HepG2 (cell line): ENCODE data around the gene RALY. TPM values are rescaled to one million over a fixed set of nuclear protein-coding genes. Genes with fewer than 3 reads are reported as not detected.
A peak's percentile ranks its signal among the peaks of the same experiment; 100 is the strongest.

Source experiments
- ATAC-seq: fragments of 200-7000 bp; cut with Tn5 transposase; 3 replicates; pipeline ENCODE4 v1.9.1; 2020; ENCODE audit warnings: mild to moderate bottlenecking, moderate library complexity
- BruUV-seq: library from RNA; stranded (reverse); fragments of 400-500 nt; replicated peaks from 2 replicates; lab custom pipeline; 2021; lab: Mats Ljungman, UMichigan
- CTCF ChIA-PET: fragments of 300-600 bp; formaldehyde crosslinking; extraction: SDS; loops from one replicate; lab custom pipeline; 2021; ENCODE audit warnings: low total read pairs, inconsistent platforms, low intra/inter-chr PET ratio; lab: Yijun Ruan, JAX
- POLR2A ChIA-PET: fragments of 350-600 bp; sonication (Branson Sonifier 250); formaldehyde crosslinking; loops from one replicate; lab custom pipeline; 2020; ENCODE audit warnings: antibody characterized with exemption, inconsistent platforms; lab: Yijun Ruan, JAX
- DNase-seq: peaks from one replicate; pipeline ENCODE4 v3.0.0-alpha.2; 2015; ENCODE audit warnings: low spot score
- FAIRE-seq: peaks from 3 replicates; lab custom pipeline; 2011; peaks lifted over from hg19 to GRCh38; lab: Jason Lieb, UNC
- H2AFZ ChIP-seq: one replicate; pipeline ENCODE4 v1.6.1; 2011; ENCODE audit warnings: low read length, inconsistent platforms
- H3K27ac ChIP-seq: fragments of 300-600 bp; 3 replicates; pipeline ENCODE4 v1.8.0; 2011; ENCODE audit warnings: mixed run types, mild to moderate bottlenecking, mixed read lengths, low read length, inconsistent platforms; ENCODE audit not compliant: insufficient read depth; ENCODE audit errors: extremely low read length
- H3K27me3 ChIP-seq, 2 experiments: fragments of 200-600 bp in 1 of 2; 2 replicates in 1 of 2; 3 replicates in 1 of 2; pipeline versions ENCODE4 v1.6.0 to v1.8.0; 2011; ENCODE audit warnings: low read length in 2 of 2, mild to moderate bottlenecking in 2 of 2, moderate library complexity in 2 of 2, inconsistent platforms in 1 of 2; ENCODE audit not compliant: insufficient read depth in 2 of 2, control insufficient read depth in 1 of 2
- H3K36me3 ChIP-seq, 2 experiments: fragments of 200-600 bp in 1 of 2; replicated peaks in 1 of 2; 2 replicates in 1 of 2; 3 replicates in 1 of 2; pipeline versions ENCODE4 v1.5.1 to v1.8.0; 2011; ENCODE audit warnings: low read length in 2 of 2, inconsistent platforms in 1 of 2; ENCODE audit not compliant: insufficient read depth in 2 of 2, control insufficient read depth in 1 of 2
- H3K4me1 ChIP-seq: 2 replicates; pipeline ENCODE4 v1.5.1; 2012; ENCODE audit warnings: low read length, inconsistent platforms; ENCODE audit not compliant: insufficient read depth
- H3K4me2 ChIP-seq: 2 replicates; pipeline ENCODE4 v1.6.0; 2011; ENCODE audit warnings: low read depth, low read length, inconsistent platforms
- H3K4me3 ChIP-seq, 3 experiments: fragments of 200-600 bp in 1 of 3; sonication (generic), shearing (Covaris generic) in 1 of 3; replicated peaks in 1 of 3; 2 replicates each; pipeline ENCODE4 v1.5.1; 2011 to 2016; ENCODE audit warnings: low read length in 3 of 3, inconsistent platforms in 2 of 3, low read depth in 2 of 3, mild to moderate bottlenecking in 2 of 3, control low read depth in 1 of 3, mixed read lengths in 1 of 3; ENCODE audit not compliant: insufficient read depth in 1 of 3
- H3K79me2 ChIP-seq: one replicate; pipeline ENCODE4 v1.6.1; 2011; ENCODE audit warnings: low read length, inconsistent platforms; ENCODE audit not compliant: insufficient read depth
- H3K9ac ChIP-seq: 2 replicates; pipeline ENCODE4 v1.6.0; 2011; ENCODE audit warnings: mild to moderate bottlenecking, low read depth, low read length, inconsistent platforms; ENCODE audit not compliant: insufficient read depth
- H3K9me3 ChIP-seq: 2 replicates; pipeline ENCODE4 v1.5.1; 2012; ENCODE audit warnings: mild to moderate bottlenecking, low read length
- H4K20me1 ChIP-seq: 2 replicates; pipeline ENCODE4 v1.6.0; 2011; ENCODE audit warnings: inconsistent platforms, mild to moderate bottlenecking, low read length, moderate library complexity; ENCODE audit not compliant: insufficient read depth
- CEBPB ChIP-seq: IDR thresholded peaks from 2 replicates; pipeline ENCODE4 v1.6.1; 2011; ENCODE audit warnings: low read depth, low read length, improper control_type of control experiment, borderline replicate concordance
- CEBPG ChIP-seq: IDR thresholded peaks from 2 replicates; pipeline ENCODE4 v1.6.1; 2016
- CERS6 ChIP-seq: sonication (generic); formaldehyde crosslinking; IDR thresholded peaks from 2 replicates; pipeline ENCODE4 v1.5.0; 2020; ENCODE audit warnings: missing genetic modification reagents
- GPBP1L1 ChIP-seq: sonication (generic); formaldehyde crosslinking; IDR thresholded peaks from 2 replicates; pipeline ENCODE4 v1.5.0; 2020; ENCODE audit warnings: mild to moderate bottlenecking, missing genetic modification reagents
- MIER3 ChIP-seq: IDR thresholded peaks from 2 replicates; pipeline ENCODE4 v1.6.1; 2016; ENCODE audit warnings: missing compliant biosample characterization, borderline replicate concordance
- RBM22 ChIP-seq: fragments of 200-400 bp; formaldehyde crosslinking; optimal IDR thresholded peaks from 2 replicates; pipeline ENCODE3; 2017; ENCODE audit warnings: mild to moderate bottlenecking, low read length, moderate library complexity
- RFXAP ChIP-seq: sonication (generic); formaldehyde crosslinking; IDR thresholded peaks from 2 replicates; pipeline ENCODE4 v1.4.0; 2020; ENCODE audit warnings: missing genetic modification reagents, borderline replicate concordance
- TMF1 ChIP-seq: sonication (generic); formaldehyde crosslinking; IDR thresholded peaks from 2 replicates; pipeline ENCODE4 v1.8.1; 2022; ENCODE audit warnings: low read depth, missing genetic modification reagents
- ZFAT ChIP-seq: sonication (generic); formaldehyde crosslinking; conservative IDR thresholded peaks from 2 replicates; pipeline ENCODE4 v1.8.1; 2023; ENCODE audit warnings: missing genetic modification reagents, inconsistent platforms
- ZNF547 ChIP-seq: sonication (generic); formaldehyde crosslinking; IDR thresholded peaks from 2 replicates; pipeline ENCODE4 v1.5.1; 2020; ENCODE audit warnings: mild to moderate bottlenecking, missing genetic modification reagents
- ZSCAN20 ChIP-seq: sonication (generic); formaldehyde crosslinking; IDR thresholded peaks from 2 replicates; pipeline ENCODE4 v1.4.0; 2020; ENCODE audit warnings: missing genetic modification reagents, mild to moderate bottlenecking, borderline replicate concordance
- WGBS: methylation state at CpG from one replicate; pipeline ENCODE4 v1.1.6; 2017; ENCODE audit warnings: low lambda C conversion rate; 5-methylcytosine and 5-hydroxymethylcytosine counted together
- in situ Hi-C: cut with HindIII; loops from 2 replicates; pipeline ENCODE4 v1.10.0; 2017; ENCODE audit warnings: low pct_unique_long_range_greater_than_20kb; ENCODE audit not compliant: extremely low pct_ligation_motif_present
- intact Hi-C: fragments of 100-400 bp; cut with micrococcal nuclease; formaldehyde crosslinking; loops from one replicate; pipeline ENCODE4 v1.10.0; 2022; ENCODE audit not compliant: unreplicated experiment
- polyA plus RNA-seq, 8 experiments: library from polyadenylated mRNA; depleted of rRNA in 3 of 8; stranded (reverse) in 7 of 8; unstranded in 1 of 8; fragments of >200 nt; fragmentation: Illumina TruSeq in 4 of 8; extraction: Trizol in 4 of 8; gene quantifications; 2 replicates each; pipeline versions ENCODE4 v1.2.1 to v1.2.3, GENCODE V29; 2011 to 2016; ENCODE audit warnings: low read depth in 4 of 8, missing spikeins in 1 of 8, mixed read lengths in 1 of 8; ENCODE audit not compliant: insufficient read depth in 1 of 8
- total RNA-seq, 5 experiments: library from RNA; depleted of rRNA; stranded (reverse); fragments of >200 nt; fragmentation: Illumina TruSeq; extraction: Trizol; gene quantifications; 2 replicates each; pipeline ENCODE4 v1.2.3, GENCODE V29; 2016; ENCODE audit warnings: low read depth in 1 of 5

The RALY gene
- total and polyA plus RNA-seq, 2 of the 13 experiments (the other 11 are each of a cell fraction or from before 2014, with no cell fraction given), result 178 to 186 TPM

- WGBS, result 97% methylated on average over 1 of the region's 1 CpG
- intact Hi-C loops (no loop called here), in situ Hi-C loops (no loop called here)
- no peak for DNase-seq
- ATAC-seq, result no peak
- H3K27me3 ChIP-seq, result no peaks in the 10 kb centered on the region
- ChIA-PET CTCF (no interaction called here), POLR2A (interaction anchor here (1.7 kb wide), 1 partner anchor 37 kb away, joined by 6 read pairs; the partner anchor contains the start of gene RALY)
- FAIRE-seq, result no peak
- H4K20me1 ChIP-seq, result peaks cover 30% of the 10 kb centered on the region
- no peak overlapping the region for H2AFZ ChIP-seq
- TF ChIP-seq MIER3 (CRISPR knock-in tag), result no peak
- peak; percentile 75 for TF ChIP-seq CEBPB
- TF ChIP-seq ZFAT (CRISPR knock-in tag), result no peak
- TF ChIP-seq GPBP1L1 (CRISPR knock-in tag), result no peak
- peaks cover 7% of the 10 kb centered on the region for H3K4me1 ChIP-seq
- H3K9ac ChIP-seq, result no peak overlapping the region
- H3K79me2 ChIP-seq, result peaks cover 80% of the 10 kb centered on the region
- H3K27ac ChIP-seq, result no peak overlapping the region
- no peak overlapping the region for H3K4me3 ChIP-seq
- peaks cover 25 to 41% of the 10 kb centered on the region in 2 experiments for H3K36me3 ChIP-seq
- no peak overlapping the region for H3K4me2 ChIP-seq
- BruUV-seq, result no TSS peak
- H3K9me3 ChIP-seq, result no peaks in the 10 kb centered on the region
Measured at GRCh38 chr20:34030456-34030855, 36.7 kb downstream of the RALY start.

- TF ChIP-seq TMF1 (CRISPR knock-in tag) (0 out of 2 replicates have a peak, but pooled peaks have one; percentile 28), ZNF547 (CRISPR knock-in tag) (no peak), RBM22 (peak; percentile 62), CERS6 (CRISPR knock-in tag) (no peak), ZSCAN20 (CRISPR knock-in tag) (no peak), CEBPG (CRISPR knock-in tag) (no peak), RFXAP (CRISPR knock-in tag) (0 out of 2 replicates have a peak, but pooled peaks have one; percentile 35)
- TF ChIP-seq, all 625 proteins: peak for 3
- no peak overlapping the region for H3K27ac ChIP-seq
- peaks cover 29% of the 10 kb centered on the region for H3K4me1 ChIP-seq
- no peak overlapping the region for H3K4me3 ChIP-seq
- peaks cover 26% of the 10 kb centered on the region for H4K20me1 ChIP-seq
- peaks cover 23 to 50% of the 10 kb centered on the region in 2 experiments for H3K36me3 ChIP-seq
- no TSS peak for BruUV-seq
- H2AFZ ChIP-seq, result no peak overlapping the region
- no peak overlapping the region for H3K9ac ChIP-seq
- no peaks in the 10 kb centered on the region for H3K9me3 ChIP-seq
- intact Hi-C loops, result no loop called here
- peaks cover 84% of the 10 kb centered on the region for H3K79me2 ChIP-seq
- no peaks in the 10 kb centered on the region for H3K27me3 ChIP-seq
- no peak for ATAC-seq
- 89% methylated on average over 4 of the region's 4 CpGs for WGBS
- no peak overlapping the region for H3K4me2 ChIP-seq
- no peak for FAIRE-seq
- POLR2A ChIA-PET, result interaction anchor here (1.6 kb wide), 1 partner anchor 41 kb away, joined by 4 read pairs; no protein-coding TSS in a partner anchor
- no peak for DNase-seq
- in situ Hi-C loops, result no loop called here
- CTCF ChIA-PET, result no interaction called here
Measured at GRCh38 chr20:34033903-34034302, 40.2 kb downstream of the RALY start.
